Testis (tissue), 2 donors: Measurements from ENCODE around the gene BBS4.

Source experiments
- CTCF ChIP-seq, 3 experiments: fragments of 450-650 bp in 2 of 3; fragments of 200-600 bp in 1 of 3; sonication (generic) in 1 of 3; IDR thresholded peaks; one replicate each; pipeline ENCODE4 v1.5.1; 2016 to 2019; ENCODE audit warnings: antibody characterized with exemption in 3 of 3, mild to moderate bottlenecking in 2 of 3, moderate library complexity in 1 of 3
- POLR2A ChIP-seq: fragments of 450-650 bp; IDR thresholded peaks from one replicate; pipeline ENCODE4 v1.6.1; 2017; ENCODE audit warnings: antibody characterized with exemption, mild to moderate bottlenecking, moderate library complexity

- TF ChIP-seq CTCF (IDR thresholded peaks at IDR 0.05) (no peak), POLR2A (no peak)
These were observed 96.4 kb downstream of the BBS4 start for GRCh38 chr15:72782274-72783003.
